Activated CD4-positive, alpha-beta T cell treated with anti-CD3 and anti-CD28 coated beads, Interleukin-10, Interleukin-2, amounts not matched to agents 100 ng/mL and 50 ng/mL, durations not matched to agents 16 hours and 8 hours (primary cell): ENCODE measurements around the gene ATF4.

Experiments used
- DNase-seq: peaks from one replicate; pipeline ENCODE4 v3.0.0-alpha.2; 2020

The ATF4 gene

GRCh38 chr22:39520226-39521105 lies at the start of gene ATF4:
TSS of gene ATF4 (plus strand) at chr22:39520562. CDS start at chr22:39521446, 884 bp downstream.
- DNase-seq, result peak; percentile 88

- peak; percentile 8 for DNase-seq
These were observed 48.8 kb upstream of the ATF4 start for GRCh38 chr22:39471381-39472141.

DNA sequence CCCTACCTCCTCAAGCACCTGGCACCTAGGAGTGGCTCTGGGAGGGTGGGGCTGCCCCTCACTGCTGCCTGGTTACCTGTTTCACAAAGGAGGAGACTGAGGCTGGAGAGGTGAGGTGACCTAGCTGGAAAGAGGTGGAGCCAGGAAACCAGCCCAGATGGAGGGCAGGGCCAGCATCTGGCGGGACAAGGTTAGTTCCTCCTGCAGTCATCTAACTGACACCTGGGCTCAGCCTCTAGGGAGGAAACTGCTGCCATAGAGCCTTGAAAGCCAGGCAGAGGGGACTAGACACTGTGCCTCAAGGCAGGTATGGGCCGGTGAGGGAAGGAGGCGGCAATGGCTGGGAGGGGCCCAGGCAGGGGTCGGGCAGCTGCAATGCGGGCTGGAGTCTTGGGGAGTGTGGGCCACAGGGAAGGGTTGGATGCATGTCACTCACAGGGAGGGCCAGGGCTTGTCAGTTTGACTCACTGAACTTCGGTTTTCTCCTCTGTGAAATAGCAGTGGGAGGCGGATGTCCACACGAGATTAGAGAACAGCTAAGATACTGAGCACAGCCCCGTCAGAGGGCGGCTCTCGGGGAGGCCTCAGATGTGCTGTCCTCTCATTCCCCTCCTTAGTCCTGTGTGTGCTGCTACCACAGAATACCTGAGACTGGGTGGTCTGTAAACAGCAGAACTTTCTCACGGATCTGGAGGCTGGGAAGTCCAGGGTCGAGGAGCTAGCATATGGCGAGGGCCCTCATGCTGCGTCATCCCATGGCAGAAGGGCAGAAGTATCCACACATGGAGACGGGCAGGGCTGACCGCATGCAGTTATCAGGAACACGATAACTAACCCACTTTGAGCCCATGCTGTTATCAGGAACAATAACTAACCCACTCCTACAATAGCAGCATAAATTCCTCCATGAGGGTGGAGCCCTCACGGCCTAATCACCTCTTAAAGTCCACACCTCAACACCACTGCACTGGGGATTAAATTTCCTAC lies 47.5 kb upstream of the ATF4 start:
- DNase-seq, result no peak

- no peak for DNase-seq
These were observed 46.5 kb upstream of the ATF4 start for GRCh38 chr22:39473851-39474250.

DNA sequence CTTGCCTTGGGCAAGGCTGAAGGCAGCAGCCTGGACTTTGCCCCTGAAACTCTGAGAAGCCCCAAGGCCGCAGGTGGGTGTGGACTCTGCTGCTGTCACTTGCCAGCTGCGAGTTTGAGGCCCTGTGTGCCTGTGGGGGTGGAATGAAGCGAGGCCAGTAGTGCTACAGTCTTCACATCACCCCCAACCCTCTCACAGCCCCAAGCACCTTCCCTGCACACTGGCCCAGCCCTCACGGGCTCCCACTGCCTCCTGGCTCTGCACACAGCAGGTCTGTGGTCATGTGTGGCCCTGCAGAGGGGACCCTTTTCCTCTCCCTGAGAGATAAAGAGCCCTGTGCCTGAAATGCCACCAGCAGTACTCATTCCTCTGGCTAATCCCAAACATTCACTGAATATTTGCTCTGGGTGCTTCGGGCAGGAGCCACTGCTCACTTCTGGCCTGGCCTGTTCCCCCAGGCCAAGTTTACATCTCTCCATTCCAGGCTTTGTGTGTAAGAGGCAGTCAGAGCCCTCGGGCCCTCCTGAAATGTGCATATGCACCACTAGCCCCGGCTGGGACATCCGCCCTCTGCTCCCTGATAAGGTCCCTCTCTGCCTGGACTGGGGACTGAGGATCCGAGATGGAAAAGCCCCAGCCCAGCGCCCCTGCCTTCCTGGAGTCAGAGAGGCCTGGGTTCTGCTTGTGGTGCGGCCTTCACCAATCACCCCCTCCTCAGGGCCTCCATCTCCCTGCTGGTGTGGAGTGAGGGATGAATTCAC lies 45.8 kb upstream of the ATF4 start:
- no peak for DNase-seq

GRCh38 chr22:39475337-39475736 lies 45.0 kb upstream of the ATF4 start:
- no peak for DNase-seq

DNA sequence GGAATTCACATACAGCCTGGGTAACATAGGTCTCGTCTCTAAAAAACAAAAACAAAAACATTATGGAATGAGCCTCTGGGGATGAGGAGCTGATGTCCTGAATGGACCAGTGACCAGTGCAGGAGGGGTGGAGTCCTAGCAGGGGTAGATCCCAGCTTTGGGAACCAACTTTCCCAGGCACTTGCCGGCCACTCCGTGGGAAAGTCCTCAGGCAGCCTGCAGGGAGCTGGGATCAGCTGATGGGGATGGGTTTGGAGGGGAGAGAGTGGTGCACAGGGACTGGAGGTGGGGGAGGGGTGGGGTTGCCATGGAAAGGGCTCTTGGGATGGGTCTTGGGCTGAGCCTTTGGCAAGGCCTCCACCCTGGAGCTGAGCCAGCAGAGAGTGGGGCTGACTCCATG lies 44.5 kb upstream of the ATF4 start:
- no peak for DNase-seq

DNA sequence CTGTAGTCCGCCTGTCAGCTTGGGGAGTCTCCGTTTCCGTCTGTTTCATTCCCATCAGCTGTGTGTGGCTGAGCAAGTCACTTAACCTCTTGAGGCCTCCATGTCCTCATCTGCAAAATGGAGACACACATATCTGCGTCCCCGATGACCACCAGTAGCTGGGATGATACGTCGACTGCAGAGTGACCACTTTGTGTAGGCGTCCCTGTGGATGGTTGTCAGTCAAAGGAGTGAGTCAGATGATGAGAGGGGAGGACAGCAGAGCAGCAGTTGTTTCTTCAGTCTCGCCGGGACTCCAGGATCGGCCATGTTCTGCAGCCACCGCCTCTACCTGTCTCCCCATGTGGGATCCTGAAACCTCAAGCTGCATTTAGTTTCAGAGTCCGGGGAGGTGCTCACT lies 43.7 kb upstream of the ATF4 start:
- DNase-seq, result no peak

GRCh38 chr22:39477542-39477941 lies 42.8 kb upstream of the ATF4 start:
- no peak for DNase-seq

DNA sequence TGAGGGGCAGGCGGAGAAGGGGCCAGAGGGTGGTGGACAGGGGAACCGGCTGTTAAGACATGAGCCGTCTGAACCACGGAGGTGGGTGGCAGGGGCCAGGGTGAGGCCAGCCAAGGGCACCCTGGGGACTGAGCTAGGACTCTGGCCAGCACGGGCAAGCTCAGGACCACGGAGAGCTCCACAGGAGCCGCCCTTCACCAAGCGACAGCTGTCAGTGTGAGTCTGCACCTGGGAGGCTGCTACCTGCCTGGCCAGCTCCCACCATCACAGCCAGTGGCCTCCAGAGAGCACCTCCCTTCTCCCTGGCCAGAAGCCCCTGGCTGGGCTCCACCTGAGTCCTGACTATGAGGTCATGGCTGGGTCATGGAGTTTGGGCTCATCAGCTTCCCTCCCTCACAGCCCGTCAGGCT lies 41.9 kb upstream of the ATF4 start:
- peak; percentile 7 for DNase-seq

DNA sequence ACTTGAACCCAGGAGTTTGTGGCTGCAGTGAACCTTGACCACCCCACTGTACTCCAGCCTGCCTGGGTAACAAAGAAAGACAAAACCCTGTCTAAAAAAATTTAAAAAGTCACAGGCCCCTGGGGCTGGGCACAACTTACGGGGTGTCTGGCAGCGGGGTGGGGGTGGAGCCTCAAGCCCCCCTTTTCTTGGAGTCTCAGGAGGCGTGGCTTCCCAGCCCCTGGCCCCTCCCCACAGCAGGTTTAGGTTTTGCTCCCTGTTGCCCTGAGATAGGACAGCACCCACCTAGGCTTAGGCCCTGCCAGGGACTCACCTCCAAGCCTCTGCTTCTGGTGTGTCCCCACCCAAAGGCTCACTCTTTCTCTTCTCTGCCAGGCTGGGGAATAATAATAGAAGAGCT lies 41.1 kb upstream of the ATF4 start:
- no peak for DNase-seq

GRCh38 chr22:39480557-39480956 lies 39.8 kb upstream of the ATF4 start:
- no peak for DNase-seq

DNA sequence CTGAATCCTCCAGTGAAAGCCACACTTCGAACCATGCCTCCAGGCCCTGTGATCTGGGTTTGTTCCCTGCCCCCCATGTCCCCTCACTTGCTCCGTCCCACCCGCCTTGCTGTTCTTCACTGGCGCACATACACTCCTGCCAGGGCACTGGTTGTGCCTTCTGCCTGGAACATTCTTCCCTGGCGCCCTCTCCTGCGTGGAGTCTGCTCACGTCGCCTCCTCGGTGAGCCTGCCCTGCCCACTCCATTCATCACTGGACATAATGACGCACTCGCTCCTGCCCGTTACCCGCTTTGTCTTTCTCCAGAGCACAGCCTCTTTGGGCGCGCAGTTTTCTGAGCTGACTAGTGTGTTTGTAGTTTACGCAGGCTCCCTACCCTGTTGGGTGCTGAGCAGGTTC lies 39.3 kb upstream of the ATF4 start:
- no peak for DNase-seq

GRCh38 chr22:39481595-39481994 lies 38.8 kb upstream of the ATF4 start:
- no peak for DNase-seq

DNA sequence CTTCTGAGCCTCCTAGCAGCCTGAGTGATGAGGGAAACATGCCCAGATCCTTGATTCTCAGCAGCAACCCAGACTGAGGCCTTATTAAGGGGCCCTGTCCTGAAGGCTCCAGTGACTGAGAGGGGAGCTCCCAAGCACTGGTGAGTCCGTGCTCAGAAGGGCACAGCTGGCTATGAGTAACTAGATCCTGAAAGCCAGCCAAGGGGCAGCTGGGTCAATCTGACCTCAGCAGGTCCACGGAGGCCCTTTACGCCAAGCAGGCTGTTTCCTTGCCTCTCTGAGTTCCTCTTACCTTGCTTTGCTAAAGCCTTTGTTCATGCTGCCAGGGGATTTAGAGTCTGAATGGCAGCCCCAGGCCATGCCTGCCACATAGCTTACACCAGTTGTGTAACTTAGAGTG lies 37.6 kb upstream of the ATF4 start:
- DNase-seq, result no peak

DNA sequence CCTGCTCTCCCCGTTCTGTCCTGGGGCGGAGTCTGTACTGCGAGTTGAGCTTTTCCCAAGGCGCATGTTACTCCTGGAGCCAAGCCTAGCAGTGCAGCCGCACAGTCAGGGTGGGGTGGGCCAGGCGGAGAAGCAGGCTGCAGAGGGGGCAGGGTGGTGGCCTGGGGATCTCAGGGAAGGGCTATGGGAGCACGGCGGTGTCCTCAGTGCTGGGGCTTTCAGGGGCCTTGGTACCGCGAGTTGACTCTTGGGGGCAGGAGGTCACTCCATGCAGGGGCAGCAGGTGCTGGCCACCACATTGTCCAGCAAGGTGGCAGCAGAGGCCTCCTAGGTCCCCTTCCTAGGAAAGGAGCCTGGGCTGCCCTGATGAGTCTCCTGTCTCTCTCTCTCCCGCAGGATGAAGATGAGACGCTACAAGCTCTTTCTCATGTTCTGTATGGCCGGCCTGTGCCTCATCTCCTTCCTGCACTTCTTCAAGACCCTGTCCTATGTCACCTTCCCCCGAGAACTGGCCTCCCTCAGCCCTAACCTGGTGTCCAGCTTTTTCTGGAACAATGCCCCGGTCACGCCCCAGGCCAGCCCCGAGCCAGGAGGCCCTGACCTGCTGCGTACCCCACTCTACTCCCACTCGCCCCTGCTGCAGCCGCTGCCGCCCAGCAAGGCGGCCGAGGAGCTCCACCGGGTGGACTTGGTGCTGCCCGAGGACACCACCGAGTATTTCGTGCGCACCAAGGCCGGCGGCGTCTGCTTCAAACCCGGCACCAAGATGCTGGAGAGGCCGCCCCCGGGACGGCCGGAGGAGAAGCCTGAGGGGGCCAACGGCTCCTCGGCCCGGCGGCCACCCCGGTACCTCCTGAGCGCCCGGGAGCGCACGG lies 33.2 kb upstream of the ATF4 start:
- DNase-seq, result no peak

DNA sequence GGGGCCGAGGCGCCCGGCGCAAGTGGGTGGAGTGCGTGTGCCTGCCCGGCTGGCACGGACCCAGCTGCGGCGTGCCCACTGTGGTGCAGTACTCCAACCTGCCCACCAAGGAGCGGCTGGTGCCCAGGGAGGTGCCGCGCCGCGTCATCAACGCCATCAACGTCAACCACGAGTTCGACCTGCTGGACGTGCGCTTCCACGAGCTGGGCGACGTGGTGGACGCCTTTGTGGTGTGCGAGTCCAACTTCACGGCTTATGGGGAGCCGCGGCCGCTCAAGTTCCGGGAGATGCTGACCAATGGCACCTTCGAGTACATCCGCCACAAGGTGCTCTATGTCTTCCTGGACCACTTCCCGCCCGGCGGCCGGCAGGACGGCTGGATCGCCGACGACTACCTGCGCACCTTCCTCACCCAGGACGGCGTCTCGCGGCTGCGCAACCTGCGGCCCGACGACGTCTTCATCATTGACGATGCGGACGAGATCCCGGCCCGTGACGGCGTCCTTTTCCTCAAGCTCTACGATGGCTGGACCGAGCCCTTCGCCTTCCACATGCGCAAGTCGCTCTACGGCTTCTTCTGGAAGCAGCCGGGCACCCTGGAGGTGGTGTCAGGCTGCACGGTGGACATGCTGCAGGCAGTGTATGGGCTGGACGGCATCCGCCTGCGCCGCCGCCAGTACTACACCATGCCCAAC lies 32.4 kb upstream of the ATF4 start:
- no peak for DNase-seq

DNA sequence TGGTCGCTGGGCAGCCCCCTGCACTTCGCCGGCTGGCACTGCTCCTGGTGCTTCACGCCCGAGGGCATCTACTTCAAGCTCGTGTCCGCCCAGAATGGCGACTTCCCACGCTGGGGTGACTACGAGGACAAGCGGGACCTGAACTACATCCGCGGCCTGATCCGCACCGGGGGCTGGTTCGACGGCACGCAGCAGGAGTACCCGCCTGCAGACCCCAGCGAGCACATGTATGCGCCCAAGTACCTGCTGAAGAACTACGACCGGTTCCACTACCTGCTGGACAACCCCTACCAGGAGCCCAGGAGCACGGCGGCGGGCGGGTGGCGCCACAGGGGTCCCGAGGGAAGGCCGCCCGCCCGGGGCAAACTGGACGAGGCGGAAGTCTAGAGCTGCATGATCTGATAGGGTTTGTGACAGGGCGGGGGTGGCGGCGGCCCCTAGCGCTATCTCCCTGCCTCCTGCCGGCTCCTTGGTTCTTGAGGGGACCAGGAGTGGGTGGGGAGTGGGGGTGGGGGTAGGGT lies 31.7 kb upstream of the ATF4 start:
- DNase-seq, result no peak

GRCh38 chr22:39489094-39490068 lies 31.0 kb upstream of the ATF4 start:
- no peak for DNase-seq
